ENCODE data around the gene PSTPIP2.

GRCh38 chr18:46113751-46114150, 41.7 kb upstream of the PSTPIP2 start:
- TF ChIP-seq, protein P1, sequence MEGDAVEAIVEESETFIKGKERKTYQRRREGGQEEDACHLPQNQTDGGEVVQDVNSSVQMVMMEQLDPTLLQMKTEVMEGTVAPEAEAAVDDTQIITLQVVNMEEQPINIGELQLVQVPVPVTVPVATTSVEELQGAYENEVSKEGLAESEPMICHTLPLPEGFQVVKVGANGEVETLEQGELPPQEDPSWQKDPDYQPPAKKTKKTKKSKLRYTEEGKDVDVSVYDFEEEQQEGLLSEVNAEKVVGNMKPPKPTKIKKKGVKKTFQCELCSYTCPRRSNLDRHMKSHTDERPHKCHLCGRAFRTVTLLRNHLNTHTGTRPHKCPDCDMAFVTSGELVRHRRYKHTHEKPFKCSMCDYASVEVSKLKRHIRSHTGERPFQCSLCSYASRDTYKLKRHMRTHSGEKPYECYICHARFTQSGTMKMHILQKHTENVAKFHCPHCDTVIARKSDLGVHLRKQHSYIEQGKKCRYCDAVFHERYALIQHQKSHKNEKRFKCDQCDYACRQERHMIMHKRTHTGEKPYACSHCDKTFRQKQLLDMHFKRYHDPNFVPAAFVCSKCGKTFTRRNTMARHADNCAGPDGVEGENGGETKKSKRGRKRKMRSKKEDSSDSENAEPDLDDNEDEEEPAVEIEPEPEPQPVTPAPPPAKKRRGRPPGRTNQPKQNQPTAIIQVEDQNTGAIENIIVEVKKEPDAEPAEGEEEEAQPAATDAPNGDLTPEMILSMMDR (IDR thresholded peaks at IDR 0.05; ENCODE audit: low read depth, low read length, missing input control): no peak
- no peak for TF ChIP-seq RAD21 (IDR thresholded peaks at IDR 0.05)
- TF ChIP-seq YY1 (IDR thresholded peaks at IDR 0.05): no peak
- TF ChIP-seq NR2F2 (IDR thresholded peaks at IDR 0.05): no peak
- no peak for TF ChIP-seq TAF1 (conservative IDR thresholded peaks at IDR 0.05)
- no peak for TF ChIP-seq ATF3 (IDR thresholded peaks at IDR 0.05)
